Neuronal stem cell (in vitro differentiated cells): ENCODE results near the gene PMPCA.

Experiments
- DNase-seq: peaks from one replicate; pipeline ENCODE4 v3.0.0-alpha.2; 2013; ENCODE audit warnings: low spot score
- H2AFZ ChIP-seq: one replicate; pipeline ENCODE4 v1.6.1; 2013; ENCODE audit warnings: mild to moderate bottlenecking, low read length, inconsistent platforms
- H2AK5ac ChIP-seq: 2 replicates; pipeline ENCODE4 v1.6.1; 2013; ENCODE audit warnings: low read depth, mild to moderate bottlenecking, inconsistent platforms, low read length, moderate library complexity, mixed read lengths
- H2BK120ac ChIP-seq: 2 replicates; pipeline ENCODE4 v1.6.1; 2013; ENCODE audit warnings: low read depth, mild to moderate bottlenecking, inconsistent platforms, low read length, moderate library complexity, mixed read lengths
- H2BK12ac ChIP-seq: one replicate; pipeline ENCODE4 v1.6.1; 2013; ENCODE audit warnings: low read length, inconsistent platforms
- H2BK15ac ChIP-seq: 2 replicates; pipeline ENCODE4 v1.6.1; 2013; ENCODE audit warnings: mild to moderate bottlenecking, low read length, inconsistent platforms, mixed read lengths
- H2BK5ac ChIP-seq: one replicate; pipeline ENCODE4 v1.6.1; 2013; ENCODE audit warnings: inconsistent platforms, mild to moderate bottlenecking, low read length, moderate library complexity
- H3K14ac ChIP-seq: one replicate; pipeline ENCODE4 v1.6.1; 2013; ENCODE audit warnings: low read length, inconsistent platforms
- H3K18ac ChIP-seq: 2 replicates; pipeline ENCODE4 v1.6.1; 2013; ENCODE audit warnings: low read length, inconsistent platforms
- H3K23ac ChIP-seq: 2 replicates; pipeline ENCODE4 v1.6.1; 2013; ENCODE audit warnings: low read depth, mild to moderate bottlenecking, mixed read lengths, low read length, inconsistent platforms; ENCODE audit not compliant: poor library complexity
- H3K27ac ChIP-seq: replicated peaks from 3 replicates; pipeline ENCODE4 v1.5.1; 2013; ENCODE audit warnings: low read length, inconsistent platforms
- H3K27me3 ChIP-seq, 3 experiments: 2 replicates each; pipeline ENCODE4 v1.6.1; 2013; ENCODE audit warnings: low read length in 3 of 3, mild to moderate bottlenecking in 2 of 3, inconsistent platforms in 1 of 3, low read depth in 1 of 3, mixed read lengths in 1 of 3, moderate library complexity in 1 of 3; ENCODE audit not compliant: control insufficient read depth in 3 of 3, insufficient read depth in 3 of 3
- H3K36me3 ChIP-seq, 2 donors: replicated peaks in 1 of 2; 2 replicates each; pipeline ENCODE4 v1.6.1; 2013; ENCODE audit warnings: low read length in 2 of 2; ENCODE audit not compliant: control insufficient read depth in 2 of 2, insufficient read depth in 2 of 2
- H3K4ac ChIP-seq: 2 replicates; pipeline ENCODE4 v1.6.1; 2013; ENCODE audit warnings: inconsistent platforms, mild to moderate bottlenecking, low read length, moderate library complexity
- H3K4me1 ChIP-seq, 2 donors: 1 replicate in 1 of 2; 2 replicates in 1 of 2; pipeline ENCODE4 v1.6.1; 2013; ENCODE audit warnings: low read length in 2 of 2, low read depth in 1 of 2; ENCODE audit not compliant: control insufficient read depth in 2 of 2, insufficient read depth in 1 of 2
- H3K4me2 ChIP-seq: one replicate; pipeline ENCODE4 v1.6.1; 2013; ENCODE audit warnings: mild to moderate bottlenecking, low read length, inconsistent platforms; ENCODE audit not compliant: insufficient read depth, poor library complexity, severe bottlenecking
- H3K4me3 ChIP-seq, 2 donors: 2 replicates each; pipeline ENCODE4 v1.5.1; 2013; ENCODE audit warnings: low read length in 2 of 2, mild to moderate bottlenecking in 2 of 2, inconsistent platforms in 1 of 2, moderate library complexity in 1 of 2
- H3K79me1 ChIP-seq: one replicate; pipeline ENCODE4 v1.6.1; 2013; ENCODE audit warnings: low read depth, mild to moderate bottlenecking, inconsistent platforms, low read length, moderate library complexity
- H3K9ac ChIP-seq: one replicate; pipeline ENCODE4 v1.6.1; 2013; ENCODE audit warnings: mild to moderate bottlenecking, low read depth, low read length, inconsistent platforms; ENCODE audit not compliant: poor library complexity
- H3K9me3 ChIP-seq, 2 donors: replicated peaks in 1 of 2; 2 replicates each; pipeline versions ENCODE3 to v1.6.1; 2013; ENCODE audit warnings: low read length in 2 of 2, mild to moderate bottlenecking in 2 of 2, inconsistent platforms in 1 of 2, low read depth in 1 of 2, mixed read lengths in 1 of 2, moderate library complexity in 1 of 2; ENCODE audit not compliant: control insufficient read depth in 2 of 2, insufficient read depth in 1 of 2
- H4K8ac ChIP-seq: one replicate; pipeline ENCODE4 v1.6.1; 2013; ENCODE audit warnings: low read depth, mild to moderate bottlenecking, inconsistent platforms, low read length, moderate library complexity
- H4K91ac ChIP-seq: one replicate; pipeline ENCODE4 v1.6.1; 2013; ENCODE audit warnings: low read length, low read depth, mild to moderate bottlenecking, inconsistent platforms; ENCODE audit not compliant: poor library complexity
- WGBS, 2 donors: extraction: QIAGEN DNeasy Blood & Tissue Kit; methylation state at CpG; one replicate each; pipeline ENCODE4 v1.1.7; 2013; ENCODE audit warnings: missing lambda C conversion rate in 2 of 2, mixed read lengths in 1 of 2; ENCODE audit not compliant: insufficient read length in 2 of 2, insufficient replicate concordance in 1 of 2; ENCODE audit errors: extremely low coverage in 2 of 2; 5-methylcytosine and 5-hydroxymethylcytosine counted together

PMPCA gene

GRCh38 chr9:136370687-136371532 is 39.5 kb upstream of the PMPCA start:
- Histone ChIP-seq H3K4me2 (no peak overlapping the region), H3K4me1 (peaks cover 8 to 21% of the 10 kb centered on the region in 2 donors), H2BK15ac (peak overlapping the region; percentile 49), H4K91ac (no peak overlapping the region), H3K4ac (peak overlapping the region; percentile 23), H2AK5ac (no peak overlapping the region), H2BK5ac (peak overlapping the region; percentile 19), H3K27ac (no peak overlapping the region), H3K9me3 (no peaks in the 10 kb centered on the region), H3K14ac (peak overlapping the region; percentile 71), H3K18ac (peak overlapping the region; percentile 48), H3K27me3 (no peaks in the 10 kb centered on the region), H3K36me3 (peaks cover 2 to 9% of the 10 kb centered on the region in 2 donors), H3K9ac (peak overlapping the region; percentile 60), H3K23ac (peak overlapping the region; percentile 73), H2AFZ (no peak overlapping the region), H2BK120ac (no peak overlapping the region), H2BK12ac (peak overlapping the region; percentile 58), H3K4me3 (no peak overlapping the region), H4K8ac (no peak overlapping the region), H3K79me1 (peaks cover 2% of the 10 kb centered on the region)
- no peak for DNase-seq
- WGBS, 2 donors = no CpG with 5 or more reads among the region's 54 CpGs

DNA sequence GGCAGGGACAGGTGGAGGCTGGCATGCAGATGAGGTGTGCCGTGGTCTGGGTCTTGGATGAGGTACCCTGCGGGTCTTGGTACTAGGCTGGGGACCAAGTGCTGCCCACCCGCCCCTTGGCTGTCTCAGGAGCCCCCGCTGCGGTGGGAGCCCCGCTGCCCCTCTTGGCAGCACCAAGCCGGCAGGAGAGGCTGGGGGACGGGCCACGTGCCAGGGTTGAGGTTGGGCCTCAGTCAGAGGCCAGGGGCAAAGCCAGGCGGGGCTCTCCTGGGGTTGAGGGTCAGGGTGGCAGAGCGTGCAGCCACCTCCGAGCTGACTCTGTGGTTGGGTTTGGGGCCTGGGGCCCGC is 39.0 kb upstream of the PMPCA start:
- no CpG with 5 or more reads among the region's 13 CpGs for WGBS, 2 donors

GRCh38 chr9:136372006-136372405 is 38.5 kb upstream of the PMPCA start:
- Histone ChIP-seq H2BK120ac (no peak overlapping the region), H3K23ac (peak overlapping the region; percentile 93), H2BK12ac (no peak overlapping the region), H3K18ac (peak overlapping the region; percentile 80), H3K4me1 (peaks cover 8 to 21% of the 10 kb centered on the region in 2 donors), H2AK5ac (peak overlapping the region; percentile 94), H2BK5ac (no peak overlapping the region), H4K91ac (peak overlapping the region; percentile 85), H2AFZ (peak overlapping the region; percentile 83), H3K4me2 (no peak overlapping the region), H3K79me1 (peaks cover 2% of the 10 kb centered on the region), H3K4me3 (no peak overlapping the region), H2BK15ac (peak overlapping the region; percentile 58), H4K8ac (no peak overlapping the region), H3K27me3 (no peaks in the 10 kb centered on the region), H3K36me3 (peaks cover 7 to 17% of the 10 kb centered on the region in 2 donors), H3K27ac (no peak overlapping the region), H3K14ac (peak overlapping the region; percentile 47), H3K9ac (peak overlapping the region; percentile 60), H3K9me3 (no peaks in the 10 kb centered on the region), H3K4ac (no peak overlapping the region)
- no CpG with 5 or more reads among the region's 21 CpGs for WGBS, 2 donors
- no peak for DNase-seq

More for the DNA sequence above, 39.0 kb upstream of the PMPCA start:
- Histone ChIP-seq H3K4me2 (no peak overlapping the region), H2BK5ac (no peak overlapping the region), H3K4me3 (no peak overlapping the region), H3K79me1 (peaks cover 2% of the 10 kb centered on the region), H3K27ac (no peak overlapping the region), H3K18ac (no peak overlapping the region), H4K8ac (no peak overlapping the region), H3K4me1 (peaks cover 8 to 21% of the 10 kb centered on the region in 2 donors), H4K91ac (peak overlapping the region; percentile 85), H3K14ac (no peak overlapping the region), H2BK15ac (no peak overlapping the region), H2BK12ac (no peak overlapping the region), H3K4ac (no peak overlapping the region), H3K27me3 (no peaks in the 10 kb centered on the region), H2AK5ac (peak overlapping the region; percentile 94), H3K9ac (no peak overlapping the region), H3K9me3 (no peaks in the 10 kb centered on the region), H3K23ac (peak overlapping the region; percentile 12), H2BK120ac (no peak overlapping the region), H2AFZ (no peak overlapping the region), H3K36me3 (peaks cover 7 to 13% of the 10 kb centered on the region in 2 donors)
- DNase-seq = no peak

GRCh38 chr9:136372561-136373299 is 37.7 kb upstream of the PMPCA start:
- Histone ChIP-seq H2AK5ac (peak overlapping the region; percentile 90), H3K4me1 (peaks cover 8 to 21% of the 10 kb centered on the region in 2 donors), H3K4me2 (no peak overlapping the region), H3K9ac (peak overlapping the region; percentile 60), H3K4me3 (no peak overlapping the region), H2BK120ac (no peak overlapping the region), H3K36me3 (peaks cover 7 to 24% of the 10 kb centered on the region in 2 donors), H3K18ac (peak overlapping the region; percentile 80), H3K79me1 (peaks cover 2% of the 10 kb centered on the region), H4K91ac (no peak overlapping the region), H2BK5ac (peak overlapping the region; percentile 66), H3K4ac (no peak overlapping the region), H3K14ac (no peak overlapping the region), H2BK15ac (peak overlapping the region; percentile 78), H3K27me3 (no peaks in the 10 kb centered on the region), H3K23ac (peak overlapping the region; percentile 93), H4K8ac (no peak overlapping the region), H3K9me3 (no peaks in the 10 kb centered on the region), H2AFZ (peak overlapping the region; percentile 83), H2BK12ac (peak overlapping the region; percentile 84), H3K27ac (no peak overlapping the region)
- DNase-seq = no peak
- no CpG with 5 or more reads among the region's 21 CpGs for WGBS, 2 donors
